Body of pancreas (tissue), 4 donors: ENCODE results near the gene PSMD5.

Experiments used
- POLR2A ChIP-seq, 3 donors: fragments of 450-650 bp; IDR thresholded peaks; one replicate each; pipeline ENCODE4 v1.6.1; 2016; ENCODE audit warnings: antibody characterized with exemption in 3 of 3, mild to moderate bottlenecking in 2 of 3
- TF ChIP-seq, protein P1 (sequence below), 7 experiments: fragments of 450-650 bp in 4 of 7; fragments of 200-600 bp in 3 of 7; sonication (generic) in 3 of 7; IDR thresholded peaks; one replicate each; pipeline ENCODE4 v1.5.1; 2016 to 2019; ENCODE audit warnings: antibody characterized with exemption in 7 of 7

DNA sequence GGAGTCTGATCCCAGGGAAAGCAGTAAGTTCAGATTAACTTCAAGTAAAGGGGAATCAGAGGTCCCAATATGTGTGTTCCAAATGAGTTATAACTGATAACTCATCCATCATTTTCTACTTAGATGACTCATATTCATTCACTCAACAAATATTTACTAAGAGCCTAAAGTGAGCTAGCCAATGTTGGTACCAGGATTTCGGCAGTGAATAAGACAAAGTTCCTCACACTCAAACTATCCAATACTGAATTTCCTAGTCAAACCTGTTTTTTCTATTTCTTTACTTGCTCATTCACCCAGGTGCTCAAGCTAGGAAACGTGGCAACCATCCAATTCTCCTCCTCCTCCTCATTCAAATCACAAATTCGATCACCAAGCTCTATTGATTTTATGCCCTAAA, 75.3 kb downstream of the PSMD5 start:
- no peak for TF ChIP-seq POLR2A (IDR thresholded peaks at IDR 0.05)
- TF ChIP-seq, protein P1, sequence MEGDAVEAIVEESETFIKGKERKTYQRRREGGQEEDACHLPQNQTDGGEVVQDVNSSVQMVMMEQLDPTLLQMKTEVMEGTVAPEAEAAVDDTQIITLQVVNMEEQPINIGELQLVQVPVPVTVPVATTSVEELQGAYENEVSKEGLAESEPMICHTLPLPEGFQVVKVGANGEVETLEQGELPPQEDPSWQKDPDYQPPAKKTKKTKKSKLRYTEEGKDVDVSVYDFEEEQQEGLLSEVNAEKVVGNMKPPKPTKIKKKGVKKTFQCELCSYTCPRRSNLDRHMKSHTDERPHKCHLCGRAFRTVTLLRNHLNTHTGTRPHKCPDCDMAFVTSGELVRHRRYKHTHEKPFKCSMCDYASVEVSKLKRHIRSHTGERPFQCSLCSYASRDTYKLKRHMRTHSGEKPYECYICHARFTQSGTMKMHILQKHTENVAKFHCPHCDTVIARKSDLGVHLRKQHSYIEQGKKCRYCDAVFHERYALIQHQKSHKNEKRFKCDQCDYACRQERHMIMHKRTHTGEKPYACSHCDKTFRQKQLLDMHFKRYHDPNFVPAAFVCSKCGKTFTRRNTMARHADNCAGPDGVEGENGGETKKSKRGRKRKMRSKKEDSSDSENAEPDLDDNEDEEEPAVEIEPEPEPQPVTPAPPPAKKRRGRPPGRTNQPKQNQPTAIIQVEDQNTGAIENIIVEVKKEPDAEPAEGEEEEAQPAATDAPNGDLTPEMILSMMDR (IDR thresholded peaks at IDR 0.05): no peak
